H1 (cell line): ENCODE measurements around the gene TTC4. TPM values are rescaled to one million over a fixed set of nuclear protein-coding genes. Genes with fewer than 3 reads are reported as not detected.

Experiments
- CTCF ChIA-PET: fragments of 300-600 bp; sonication (Branson Sonifier 250); formaldehyde crosslinking; loops from one replicate; lab custom pipeline; 2021; ENCODE audit not compliant: partially characterized antibody; lab: Charles Lee
- POLR2A ChIA-PET: fragments of 300-600 bp; sonication (Branson Sonifier 250); formaldehyde crosslinking; loops from one replicate; lab custom pipeline; 2021; ENCODE audit warnings: inconsistent platforms; ENCODE audit not compliant: partially characterized antibody; lab: Charles Lee
- DNase-seq, 2 experiments: peaks; one replicate each; pipeline versions ENCODE4 v3.0.0 to v3.0.0-alpha.2; 2010 to 2022; ENCODE audit warnings: low spot score in 2 of 2, low read depth in 1 of 2, mixed read lengths in 1 of 2
- FAIRE-seq: peaks from 2 replicates; lab custom pipeline; 2011; peaks lifted over from hg19 to GRCh38; lab: Jason Lieb, UNC
- H2AFZ ChIP-seq: 2 replicates; pipeline ENCODE4 v1.8.1; 2012; ENCODE audit warnings: low read length, inconsistent platforms
- H2AK5ac ChIP-seq: 2 replicates; pipeline ENCODE4 v1.6.1; 2013; ENCODE audit warnings: low read depth, low read length
- H2BK120ac ChIP-seq: replicated peaks from 2 replicates; pipeline ENCODE3; 2013; ENCODE audit warnings: low read depth, low read length, inconsistent platforms
- H2BK12ac ChIP-seq: 2 replicates; pipeline ENCODE4 v1.6.1; 2013; ENCODE audit warnings: low read depth, low read length
- H2BK15ac ChIP-seq: 2 replicates; pipeline ENCODE4 v1.6.1; 2013; ENCODE audit warnings: low read length
- H2BK20ac ChIP-seq: 2 replicates; pipeline ENCODE4 v1.6.1; 2013; ENCODE audit warnings: low read length
- H2BK5ac ChIP-seq: 2 replicates; pipeline ENCODE4 v1.6.1; 2013; ENCODE audit warnings: low read depth, low read length
- H3K14ac ChIP-seq: 2 replicates; pipeline ENCODE4 v1.6.1; 2013; ENCODE audit warnings: inconsistent platforms; ENCODE audit not compliant: insufficient read length
- H3K18ac ChIP-seq: 2 replicates; pipeline ENCODE4 v1.6.1; 2013; ENCODE audit warnings: low read length; ENCODE audit errors: extremely low read depth
- H3K23ac ChIP-seq: 2 replicates; pipeline ENCODE4 v1.6.1; 2013; ENCODE audit warnings: inconsistent platforms; ENCODE audit not compliant: insufficient read length
- H3K23me2 ChIP-seq: 2 replicates; pipeline ENCODE4 v1.6.1; 2013; ENCODE audit warnings: low read depth, low read length
- H3K27ac ChIP-seq: 2 replicates; pipeline ENCODE4 v1.6.1; 2011; ENCODE audit warnings: low read depth, low read length, inconsistent platforms
- H3K27me3 ChIP-seq, 4 experiments: replicated peaks in 1 of 4; 1 replicate in 1 of 4; 2 replicates in 3 of 4; pipeline versions ENCODE4 v1.6.1 to v1.8.1; 2011 to 2013; ENCODE audit warnings: low read length in 3 of 4, mild to moderate bottlenecking in 3 of 4, inconsistent platforms in 2 of 4, mixed read lengths in 2 of 4, moderate library complexity in 1 of 4; ENCODE audit not compliant: control insufficient read depth in 3 of 4, insufficient read depth in 3 of 4; ENCODE audit errors: extremely low read depth in 1 of 4
- H3K36me3 ChIP-seq, 4 experiments: 2 replicates each; pipeline versions ENCODE4 v1.6.1 to v1.8.1; 2011 to 2013; ENCODE audit warnings: mild to moderate bottlenecking in 4 of 4, low read length in 3 of 4, moderate library complexity in 2 of 4, control low read depth in 1 of 4, inconsistent platforms in 1 of 4; ENCODE audit not compliant: insufficient read depth in 4 of 4, control insufficient read depth in 2 of 4
- H3K4ac ChIP-seq: replicated peaks from 2 replicates; pipeline ENCODE3; 2013; ENCODE audit warnings: low read length, low read depth, mixed read lengths, inconsistent platforms; ENCODE audit not compliant: insufficient read length
- H3K4me1 ChIP-seq, 4 experiments: replicated peaks in 1 of 4; 1 replicate in 1 of 4; 2 replicates in 3 of 4; pipeline versions ENCODE4 v1.6.1 to v1.8.1; 2011 to 2013; ENCODE audit warnings: low read length in 3 of 4, inconsistent platforms in 2 of 4, mixed read lengths in 1 of 4; ENCODE audit not compliant: insufficient read depth in 4 of 4, control insufficient read depth in 3 of 4
- H3K4me2 ChIP-seq, 2 experiments: 2 replicates each; pipeline versions ENCODE4 v1.6.1 to v1.8.1; 2011 to 2013; ENCODE audit warnings: low read depth in 2 of 2, low read length in 2 of 2, control low read depth in 1 of 2, inconsistent platforms in 1 of 2, mild to moderate bottlenecking in 1 of 2; ENCODE audit not compliant: insufficient read depth in 1 of 2
- H3K4me3 ChIP-seq, 4 experiments: fragments of 200-600, 300-600 bp in 1 of 4; sonication (generic), shearing (Covaris generic), sonication (Bioruptor Twin) in 1 of 4; 2 replicates each; pipeline versions ENCODE4 v1.5.1 to v1.8.1; 2011 to 2016; ENCODE audit warnings: low read length in 4 of 4, low read depth in 3 of 4, control low read depth in 2 of 4, inconsistent platforms in 2 of 4, mild to moderate bottlenecking in 2 of 4, mixed read lengths in 1 of 4, moderate library complexity in 1 of 4; ENCODE audit not compliant: insufficient read depth in 2 of 4; ENCODE audit errors: extremely low read depth in 1 of 4
- H3K56ac ChIP-seq: replicated peaks from 2 replicates; pipeline ENCODE3; 2013; ENCODE audit warnings: low read depth, mild to moderate bottlenecking, mixed read lengths, low read length, inconsistent platforms; ENCODE audit not compliant: insufficient read length
- H3K79me1 ChIP-seq: 2 replicates; pipeline ENCODE4 v1.6.1; 2013; ENCODE audit warnings: low read depth, low read length, control low read depth
- H3K79me2 ChIP-seq, 2 experiments: 2 replicates each; pipeline versions ENCODE4 v1.6.1 to v1.8.1; 2012 to 2013; ENCODE audit warnings: low read length in 2 of 2, mild to moderate bottlenecking in 2 of 2, inconsistent platforms in 1 of 2; ENCODE audit not compliant: insufficient read depth in 2 of 2, control insufficient read depth in 1 of 2
- H3K9ac ChIP-seq, 4 experiments: replicated peaks in 1 of 4; 1 replicate in 1 of 4; 2 replicates in 3 of 4; pipeline versions ENCODE4 v1.6.1 to v1.8.1; 2011 to 2013; ENCODE audit warnings: low read depth in 3 of 4, low read length in 3 of 4, control low read depth in 2 of 4, mild to moderate bottlenecking in 2 of 4, moderate library complexity in 2 of 4, inconsistent platforms in 1 of 4; ENCODE audit errors: extremely low read depth in 1 of 4
- H3K9me3 ChIP-seq, 2 experiments: 2 replicates each; pipeline versions ENCODE4 v1.6.1 to v1.8.1; 2012 to 2013; ENCODE audit warnings: mild to moderate bottlenecking in 2 of 2, moderate library complexity in 2 of 2, control low read depth in 1 of 2, inconsistent platforms in 1 of 2, low read depth in 1 of 2, low read length in 1 of 2, mixed read lengths in 1 of 2; ENCODE audit not compliant: insufficient read depth in 2 of 2
- H4K20me1 ChIP-seq, 2 experiments: replicated peaks in 1 of 2; 2 replicates each; pipeline versions ENCODE3 to v1.8.1; 2011 to 2013; ENCODE audit warnings: inconsistent platforms in 2 of 2, low read length in 2 of 2, mild to moderate bottlenecking in 1 of 2; ENCODE audit not compliant: insufficient read depth in 2 of 2, control insufficient read depth in 1 of 2
- H4K5ac ChIP-seq: 2 replicates; pipeline ENCODE4 v1.6.1; 2013; ENCODE audit warnings: low read length, low read depth, mixed read lengths, inconsistent platforms; ENCODE audit not compliant: insufficient read length
- H4K8ac ChIP-seq: 2 replicates; pipeline ENCODE4 v1.8.0; 2013; ENCODE audit warnings: mild to moderate bottlenecking, moderate library complexity, low read length, inconsistent platforms; ENCODE audit not compliant: insufficient read depth; ENCODE audit errors: extremely low read depth
- H4K91ac ChIP-seq: replicated peaks from 2 replicates; pipeline ENCODE3; 2013; ENCODE audit warnings: low read length, mixed read lengths, inconsistent platforms; ENCODE audit not compliant: insufficient read length
- CREB1 ChIP-seq: IDR thresholded peaks from 2 replicates; pipeline ENCODE4 v1.6.1; 2012; ENCODE audit warnings: inconsistent platforms
- WGBS, 2 experiments: shearing (Covaris generic) in 1 of 2; methylation state at CpG; one replicate each; pipeline versions ENCODE4 v1.1.6 to v1.1.7; 2013 to 2015; ENCODE audit warnings: low lambda C conversion rate in 2 of 2, mixed read lengths in 2 of 2, inconsistent platforms in 1 of 2, low coverage in 1 of 2, missing lambda C conversion rate in 1 of 2; ENCODE audit not compliant: insufficient replicate concordance in 2 of 2, insufficient coverage in 1 of 2, insufficient read length in 1 of 2; ENCODE audit errors: extremely low coverage in 1 of 2, missing lambda C conversion rate in 1 of 2; 5-methylcytosine and 5-hydroxymethylcytosine counted together
- polyA plus RNA-seq, 7 experiments: library from polyadenylated mRNA; depleted of rRNA in 3 of 7; stranded (reverse) in 5 of 7; unstranded in 2 of 7; fragments of >200 nt in 5 of 7; fragments of 200-250 nt in 2 of 7; gene quantifications; 1 replicate in 5 of 7; 2 replicates in 1 of 7; 4 replicates in 1 of 7; pipeline versions ENCODE4 v1.2.1 to v1.2.3, GENCODE V29; 2011 to 2013; ENCODE audit warnings: missing spikeins in 2 of 7, mixed read lengths in 2 of 7
- total RNA-seq: library from RNA; stranded (reverse); fragmentation: NEBNext Ultra II Directional; extraction: Animal tissue kit (Norgen Biotek cat#: 25700); gene quantifications from 2 replicates; pipeline ENCODE4 v1.2.1, GENCODE V29; 2021

The TTC4 gene
- total and polyA plus RNA-seq, 2 of the 8 experiments (the other 6 are each of a cell fraction or from before 2014, with no cell fraction given), result 21.0 to 25.1 TPM

- H2BK5ac ChIP-seq, result no peak overlapping the region
- no peaks in the 10 kb centered on the region for H3K9me3 ChIP-seq
- no peak overlapping the region for H2BK12ac ChIP-seq
- no peak overlapping the region for H2AFZ ChIP-seq
- no peaks in the 10 kb centered on the region for H3K79me1 ChIP-seq
- no peaks in the 10 kb centered on the region for H4K20me1 ChIP-seq
- FAIRE-seq (no peak), DNase-seq (no peak)
- POLR2A ChIA-PET, result no interaction called here
- no peak overlapping the region for H3K4me2 ChIP-seq
- H3K4ac ChIP-seq, result no peak overlapping the region
- no peaks in the 10 kb centered on the region for H3K4me1 ChIP-seq
- H3K23ac ChIP-seq, result no peak overlapping the region
- H4K91ac ChIP-seq, result no peak overlapping the region
- peaks cover 0 to 9% (median 4%) of the 10 kb centered on the region in 4 experiments; a peak in 4 of 7 replicates for H3K27me3 ChIP-seq
- WGBS, 2 experiments, result 92% methylated on average over 8 of the region's 8 CpGs; no CpG with 5 or more reads in 1 of the 2 experiments
- no peaks in the 10 kb centered on the region; the same call in 1 of the 2 replicates for H3K23me2 ChIP-seq
- CTCF ChIA-PET, result interaction anchor here (1.8 kb wide), 1 partner anchor 17 kb away, joined by 6 read pairs; no protein-coding TSS in a partner anchor
- no peak overlapping the region for H2BK15ac ChIP-seq
- TF ChIP-seq CREB1, result no peak
- H3K14ac ChIP-seq, result no peak overlapping the region
- no peak overlapping the region for H3K4me3 ChIP-seq
- H4K5ac ChIP-seq, result no peak overlapping the region
- H3K79me2 ChIP-seq, result no peaks in the 10 kb centered on the region
- H3K56ac ChIP-seq, result no peak overlapping the region
- H3K36me3 ChIP-seq, result no peaks in the 10 kb centered on the region
- H2BK120ac ChIP-seq, result no peak overlapping the region
- H3K27ac ChIP-seq, result no peak overlapping the region
- no peak overlapping the region for H3K18ac ChIP-seq
- H3K9ac ChIP-seq, result no peak overlapping the region
- H2BK20ac ChIP-seq, result no peak overlapping the region
- no peak overlapping the region for H4K8ac ChIP-seq
- H2AK5ac ChIP-seq, result no peak overlapping the region
These were observed 5.9 kb upstream of the TTC4 start for GRCh38 chr1:54709547-54710292.
